AG20443 (cell line): ENCODE data around the gene FNDC3A.
A peak's percentile ranks its signal among the peaks of the same experiment; 100 is the strongest.
"Not testable (repeated sequence)": the region's sequence is repeated elsewhere in the genome, so short reads cannot be mapped to it uniquely, and the experiment has no call there.

Experiments used
- DNase-seq: peaks from one replicate; pipeline ENCODE4 v3.0.0; 2012; ENCODE audit warnings: low spot score, mixed read lengths

FNDC3A gene

DNA sequence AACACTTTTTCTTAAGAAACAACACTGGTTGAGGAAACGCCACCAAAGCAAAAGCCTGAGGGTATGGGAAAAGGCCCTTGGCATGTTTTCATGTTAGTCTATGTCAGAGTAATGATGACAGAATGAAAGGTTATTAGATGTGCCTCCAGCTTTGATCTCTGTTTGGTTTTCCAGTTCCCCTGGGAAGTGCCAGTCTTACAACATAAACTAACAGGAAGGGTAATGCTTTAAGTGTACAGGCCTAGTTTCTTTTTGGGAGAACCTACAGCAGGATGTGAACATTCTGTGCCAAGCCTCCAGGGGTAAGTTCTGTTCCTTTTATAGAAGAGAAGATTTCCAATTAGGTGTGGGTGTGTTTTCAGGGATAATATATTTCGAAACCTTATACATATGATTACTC lies 121.7 kb downstream of the FNDC3A start:
- peak; percentile 13 for DNase-seq

- peak; percentile 52 for DNase-seq
These were observed 122.5 kb downstream of the FNDC3A start for GRCh38 chr13:49098198-49098597.

DNA sequence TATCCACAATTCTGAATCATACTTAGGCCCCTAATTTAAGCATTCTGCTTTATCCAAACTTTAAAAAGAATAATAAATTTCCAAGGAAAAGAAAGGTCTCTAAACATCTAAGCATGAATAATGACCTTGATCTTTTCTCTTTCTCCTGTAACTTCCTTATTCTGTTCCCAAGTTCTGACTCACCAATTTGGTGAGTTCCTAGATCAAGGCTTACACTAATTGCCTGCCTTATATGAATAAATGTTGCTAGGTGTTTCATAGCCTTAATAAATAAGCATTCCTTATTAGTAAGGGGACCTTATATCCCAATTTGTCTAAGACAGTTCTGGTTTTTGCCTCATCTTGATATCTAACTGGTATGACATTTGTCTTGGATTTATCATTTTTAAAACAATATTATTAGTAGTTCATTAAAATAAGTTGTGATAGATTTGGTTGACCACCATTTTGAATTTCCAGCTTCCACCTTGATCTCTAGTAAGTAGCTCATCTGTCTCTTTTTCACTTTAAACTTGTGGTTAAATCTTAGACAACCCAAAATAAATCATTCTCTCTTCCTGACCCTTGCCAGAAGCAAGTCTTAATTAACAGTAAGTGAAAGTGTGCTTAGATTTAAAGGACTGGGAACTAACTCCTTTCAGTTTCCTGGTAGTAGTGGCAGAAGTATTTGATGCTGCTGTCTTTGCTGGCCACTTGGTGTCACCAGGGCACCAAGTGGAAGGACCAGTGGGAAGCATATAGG lies 123.2 kb downstream of the FNDC3A start:
- no peak for DNase-seq

DNA sequence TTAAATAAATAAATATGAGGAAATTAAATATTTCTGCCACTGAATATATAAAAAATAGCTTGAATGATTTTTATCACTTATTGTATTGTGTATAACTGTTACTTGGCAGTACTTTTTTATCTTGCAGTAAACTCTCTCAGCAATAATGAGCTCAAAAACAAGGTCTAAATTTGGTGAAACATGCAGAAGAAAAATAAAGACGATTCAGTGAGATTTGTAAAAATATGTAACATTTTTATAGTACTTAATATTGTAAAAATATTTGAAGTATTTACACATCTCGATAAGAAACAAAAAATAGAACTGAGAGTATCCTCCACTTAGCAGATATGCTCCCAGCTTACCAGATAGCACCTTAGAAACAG lies 123.8 kb downstream of the FNDC3A start:
- DNase-seq, result no peak

DNA sequence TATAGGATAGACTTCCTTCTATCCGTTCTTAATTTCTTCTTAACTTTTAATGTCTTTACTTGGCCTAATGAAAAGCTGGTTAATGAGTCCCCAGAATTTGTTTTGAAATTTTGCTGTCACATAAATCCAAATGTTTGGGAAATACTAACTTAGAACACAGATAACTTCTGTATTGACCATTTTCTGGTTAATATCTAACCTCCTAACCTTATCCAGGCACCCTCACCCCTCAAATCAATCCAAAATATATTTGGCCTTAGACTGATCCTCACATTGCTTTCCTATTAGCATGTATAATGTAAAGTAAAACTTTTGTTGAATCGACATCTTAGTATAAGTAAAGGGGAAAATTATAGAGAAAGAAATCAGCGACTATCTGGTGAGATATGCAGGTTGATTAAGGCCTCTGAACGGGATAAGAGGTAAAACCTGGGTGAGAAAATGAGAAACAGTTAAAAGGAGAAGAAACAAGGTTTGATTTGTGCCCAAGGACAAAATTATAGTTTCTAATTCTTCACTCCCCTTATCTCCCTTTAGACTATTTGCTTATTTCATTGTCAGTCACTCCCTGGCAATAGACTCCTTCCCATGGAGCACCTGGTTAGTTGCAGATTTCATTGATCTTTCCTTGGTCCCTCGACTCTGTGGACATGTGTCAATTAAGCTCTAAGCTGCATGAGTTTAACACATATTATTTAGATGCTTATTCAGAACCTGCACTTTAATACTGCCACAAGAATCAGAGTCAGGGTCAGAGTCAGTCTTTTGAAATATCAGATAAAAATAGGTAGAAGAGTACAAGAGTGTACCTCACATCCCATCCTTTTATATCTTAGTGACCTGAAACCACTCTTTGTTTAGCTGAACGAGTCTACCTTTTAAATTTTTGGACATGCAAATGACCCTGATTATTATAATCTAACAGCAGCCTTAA lies 125.2 kb downstream of the FNDC3A start:
- no peak for DNase-seq

- no peak for DNase-seq
These were observed 132.5 kb downstream of the FNDC3A start for GRCh38 chr13:49108196-49108595.

GRCh38 chr13:49110122-49110912 lies 134.6 kb downstream of the FNDC3A start:
- DNase-seq, result peak; percentile 85

GRCh38 chr13:49110913-49111170 lies 135.1 kb downstream of the FNDC3A start:
- DNase-seq, result no peak

- no peak for DNase-seq
These were observed 137.2 kb downstream of the FNDC3A start for GRCh38 chr13:49112782-49113525.

- peak; percentile 48 for DNase-seq
These were observed 138.0 kb downstream of the FNDC3A start for GRCh38 chr13:49113526-49114286.

- DNase-seq, result no peak
These were observed 141.2 kb downstream of the FNDC3A start for GRCh38 chr13:49116873-49117272.

GRCh38 chr13:49118455-49118854 lies 142.7 kb downstream of the FNDC3A start:
- not testable (repeated sequence) for DNase-seq

- DNase-seq, result no peak
These were observed 149.1 kb downstream of the FNDC3A start for GRCh38 chr13:49124693-49125304.

GRCh38 chr13:49125964-49126524 lies 150.3 kb downstream of the FNDC3A start:
- DNase-seq, result no peak

GRCh38 chr13:49132479-49133002 lies 156.8 kb downstream of the FNDC3A start:
- no peak for DNase-seq

GRCh38 chr13:49134305-49134704 lies 158.6 kb downstream of the FNDC3A start:
- no peak for DNase-seq

DNA sequence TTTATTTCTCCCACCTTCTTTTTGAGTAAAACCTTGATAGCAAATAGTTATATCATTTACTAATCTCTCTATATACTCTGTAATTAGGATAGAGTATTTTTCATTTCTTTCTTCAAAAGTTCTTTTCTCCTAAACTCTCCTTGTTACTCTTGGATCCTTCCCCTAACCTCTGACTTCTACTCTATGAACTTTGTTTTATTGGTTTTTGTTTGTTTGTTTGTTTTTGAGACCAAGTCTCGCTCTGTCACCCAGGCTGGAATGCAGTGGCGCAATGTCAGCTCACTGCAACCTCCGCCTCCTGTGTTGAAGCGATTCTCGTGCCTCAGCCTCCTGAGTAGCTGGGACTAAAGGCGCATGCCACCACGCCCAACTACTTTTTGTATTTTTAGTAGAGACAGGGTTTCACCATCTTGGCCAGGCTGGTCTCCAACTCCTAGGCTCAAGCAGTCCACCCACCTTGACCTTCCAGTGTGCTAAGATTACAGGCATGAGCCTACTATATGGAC lies 161.5 kb downstream of the FNDC3A start:
- not testable (repeated sequence) for DNase-seq

DNA sequence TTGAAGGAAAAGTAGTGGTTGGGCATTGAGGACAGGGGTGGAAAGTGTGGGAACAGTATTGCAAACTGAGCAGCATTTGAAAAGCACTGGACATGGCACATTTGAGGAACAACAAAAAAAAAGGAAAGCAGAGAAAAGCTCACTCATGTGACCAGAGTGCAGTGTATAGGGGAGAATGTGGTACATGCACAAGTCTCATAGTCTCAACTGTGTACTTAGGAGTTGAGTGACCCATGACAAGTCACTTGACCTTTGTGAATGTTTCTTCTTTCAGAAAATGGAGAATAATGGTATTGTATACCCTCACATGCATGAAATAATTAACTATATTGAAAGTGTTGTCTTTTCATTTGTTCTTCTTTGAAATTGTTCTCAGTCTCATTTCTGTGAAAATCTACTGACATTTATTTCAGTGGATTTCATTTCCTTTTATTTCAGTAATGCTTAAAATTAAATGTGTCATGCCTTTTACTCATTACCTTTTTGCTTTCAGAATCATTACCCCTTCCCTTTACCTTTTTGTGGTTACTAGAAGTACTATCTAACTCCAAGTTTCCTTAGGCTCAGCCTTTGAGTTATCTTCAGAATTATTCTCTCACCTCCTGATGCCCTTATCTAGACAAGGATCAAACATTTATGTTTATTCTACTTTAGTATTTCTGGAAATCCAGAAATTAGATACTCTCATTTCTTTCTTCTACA lies 165.3 kb downstream of the FNDC3A start:
- no peak for DNase-seq

DNA sequence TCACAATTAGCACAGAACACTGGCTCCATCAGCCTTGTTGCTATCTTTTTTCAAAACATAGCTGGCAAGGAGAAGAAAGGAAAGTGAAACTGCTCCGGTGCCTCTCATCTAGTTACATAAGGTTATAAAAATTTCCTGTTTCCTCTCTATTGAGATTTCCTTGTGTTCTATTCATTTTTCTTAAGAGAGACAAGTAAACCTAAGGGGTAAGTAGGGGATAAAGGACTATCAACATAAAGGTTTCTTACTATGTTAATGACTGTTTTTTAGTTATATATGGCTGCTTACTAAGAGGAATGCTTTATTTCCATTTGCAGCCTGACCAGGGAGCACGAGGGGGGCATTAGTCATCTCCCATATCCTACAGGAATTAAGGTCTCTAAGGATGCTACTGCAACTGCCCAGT lies 171.2 kb downstream of the FNDC3A start:
- peak; percentile 16 for DNase-seq
